ENCODE results near the gene DLK1.

DLK1 gene

GRCh38 chr14:100701314-100701713 lies 25.4 kb upstream of the DLK1 start:
- no peaks in the 10 kb centered on the region; the same call in 1 of the 2 replicates for H3K4me1 ChIP-seq (ENCODE audit: insufficient read depth, low read length)
- H3K36me3 ChIP-seq (ENCODE audit: insufficient read depth, low read length): no peaks in the 10 kb centered on the region
- H3K9me3 ChIP-seq (ENCODE audit: control insufficient read depth, insufficient read depth, low read length): no peaks in the 10 kb centered on the region
- H3K9ac ChIP-seq (ENCODE audit: low read depth, low read length): no peak overlapping the region

- H3K9me3 ChIP-seq (ENCODE audit: control insufficient read depth, insufficient read depth, low read length): no peaks in the 10 kb centered on the region
- H3K9ac ChIP-seq (ENCODE audit: low read depth, low read length): no peak overlapping the region
- no peaks in the 10 kb centered on the region for H3K36me3 ChIP-seq (ENCODE audit: insufficient read depth, low read length)
- no peaks in the 10 kb centered on the region for H3K4me1 ChIP-seq (ENCODE audit: insufficient read depth, low read length)
Observed at GRCh38 chr14:100702590-100702989, 24.1 kb upstream of the DLK1 start.

GRCh38 chr14:100703386-100704220 lies 23.1 kb upstream of the DLK1 start:
- H3K9ac ChIP-seq (ENCODE audit: low read depth, low read length): no peak overlapping the region

GRCh38 chr14:100706200-100706599 lies 20.5 kb upstream of the DLK1 start:
- no peaks in the 10 kb centered on the region for H3K9me3 ChIP-seq (ENCODE audit: control insufficient read depth, insufficient read depth, low read length)
- no peaks in the 10 kb centered on the region for H3K36me3 ChIP-seq (ENCODE audit: insufficient read depth, low read length)
- peaks cover 4% of the 10 kb centered on the region; the same call in 1 of the 2 replicates for H3K4me1 ChIP-seq (ENCODE audit: insufficient read depth, low read length)
- no peak overlapping the region for H3K9ac ChIP-seq (ENCODE audit: low read depth, low read length)

More at GRCh38 chr14:100703386-100704220, 23.1 kb upstream of the DLK1 start:
- Histone ChIP-seq H3K9me3 (ENCODE audit: control insufficient read depth, insufficient read depth, low read length) (no peaks in the 10 kb centered on the region), H3K4me1 (ENCODE audit: insufficient read depth, low read length) (no peaks in the 10 kb centered on the region; the same call in 1 of the 2 replicates), H3K36me3 (ENCODE audit: insufficient read depth, low read length) (no peaks in the 10 kb centered on the region)

GRCh38 chr14:100706860-100707259 lies 19.8 kb upstream of the DLK1 start:
- Histone ChIP-seq H3K36me3 (ENCODE audit: insufficient read depth, low read length) (no peaks in the 10 kb centered on the region), H3K4me1 (ENCODE audit: insufficient read depth, low read length) (peaks cover 4% of the 10 kb centered on the region; the same call in 1 of the 2 replicates), H3K9ac (ENCODE audit: low read depth, low read length) (no peak overlapping the region), H3K9me3 (ENCODE audit: control insufficient read depth, insufficient read depth, low read length) (no peaks in the 10 kb centered on the region)

GRCh38 chr14:100708425-100709288 lies 18.0 kb upstream of the DLK1 start:
- H3K36me3 ChIP-seq (ENCODE audit: insufficient read depth, low read length): no peaks in the 10 kb centered on the region
- H3K9me3 ChIP-seq (ENCODE audit: control insufficient read depth, insufficient read depth, low read length): no peaks in the 10 kb centered on the region
- peak overlapping the region; percentile 36; the same call in 1 of the 2 replicates for H3K9ac ChIP-seq (ENCODE audit: low read depth, low read length)
- peaks cover 4% of the 10 kb centered on the region; the same call in 1 of the 2 replicates for H3K4me1 ChIP-seq (ENCODE audit: insufficient read depth, low read length)

- no peaks in the 10 kb centered on the region for H3K9me3 ChIP-seq (ENCODE audit: control insufficient read depth, insufficient read depth, low read length)
- H3K36me3 ChIP-seq (ENCODE audit: insufficient read depth, low read length): no peaks in the 10 kb centered on the region
- H3K9ac ChIP-seq (ENCODE audit: low read depth, low read length): peak overlapping the region; percentile 36; the same call in 1 of the 2 replicates
- H3K4me1 ChIP-seq (ENCODE audit: insufficient read depth, low read length): peaks cover 4% of the 10 kb centered on the region; the same call in 1 of the 2 replicates
Observed at GRCh38 chr14:100709289-100710284, 17.1 kb upstream of the DLK1 start.

- H3K9ac ChIP-seq (ENCODE audit: low read depth, low read length): no peak overlapping the region
- H3K4me1 ChIP-seq (ENCODE audit: insufficient read depth, low read length): peaks cover 4% of the 10 kb centered on the region; the same call in 1 of the 2 replicates
- no peaks in the 10 kb centered on the region for H3K9me3 ChIP-seq (ENCODE audit: control insufficient read depth, insufficient read depth, low read length)
- H3K36me3 ChIP-seq (ENCODE audit: insufficient read depth, low read length): no peaks in the 10 kb centered on the region
Observed at GRCh38 chr14:100710391-100710790, 16.3 kb upstream of the DLK1 start.

- no peak overlapping the region for H3K9ac ChIP-seq (ENCODE audit: low read depth, low read length)
- no peaks in the 10 kb centered on the region for H3K36me3 ChIP-seq (ENCODE audit: insufficient read depth, low read length)
- peaks cover 4% of the 10 kb centered on the region; the same call in 1 of the 2 replicates for H3K4me1 ChIP-seq (ENCODE audit: insufficient read depth, low read length)
- no peaks in the 10 kb centered on the region; the same call in 1 of the 2 replicates for H3K9me3 ChIP-seq (ENCODE audit: control insufficient read depth, insufficient read depth, low read length)
Observed at GRCh38 chr14:100710826-100711462, 15.7 kb upstream of the DLK1 start.

- no peaks in the 10 kb centered on the region for H3K36me3 ChIP-seq (ENCODE audit: insufficient read depth, low read length)
- no peaks in the 10 kb centered on the region; the same call in 1 of the 2 replicates for H3K9me3 ChIP-seq (ENCODE audit: control insufficient read depth, insufficient read depth, low read length)
- H3K9ac ChIP-seq (ENCODE audit: low read depth, low read length): no peak overlapping the region
- H3K4me1 ChIP-seq (ENCODE audit: insufficient read depth, low read length): peaks cover 4% of the 10 kb centered on the region; the same call in 1 of the 2 replicates
Observed at GRCh38 chr14:100711493-100711892, 15.2 kb upstream of the DLK1 start.

GRCh38 chr14:100712490-100712889 lies 14.2 kb upstream of the DLK1 start:
- H3K4me1 ChIP-seq (ENCODE audit: insufficient read depth, low read length): peaks cover 4% of the 10 kb centered on the region; the same call in 1 of the 2 replicates
- H3K36me3 ChIP-seq (ENCODE audit: insufficient read depth, low read length): no peaks in the 10 kb centered on the region
- no peak overlapping the region for H3K9ac ChIP-seq (ENCODE audit: low read depth, low read length)
- no peaks in the 10 kb centered on the region; the same call in 1 of the 2 replicates for H3K9me3 ChIP-seq (ENCODE audit: control insufficient read depth, insufficient read depth, low read length)

- no peak overlapping the region for H3K9ac ChIP-seq (ENCODE audit: low read depth, low read length)
- H3K36me3 ChIP-seq (ENCODE audit: insufficient read depth, low read length): no peaks in the 10 kb centered on the region
- peaks cover 4% of the 10 kb centered on the region; the same call in 1 of the 2 replicates for H3K4me1 ChIP-seq (ENCODE audit: insufficient read depth, low read length)
- H3K9me3 ChIP-seq (ENCODE audit: control insufficient read depth, insufficient read depth, low read length): no peaks in the 10 kb centered on the region; the same call in 1 of the 2 replicates
Observed at GRCh38 chr14:100713705-100714104, 13.0 kb upstream of the DLK1 start.
